ENCODE results near the gene APBA2. TPM values are rescaled to one million over a fixed set of nuclear protein-coding genes. Genes with fewer than 3 reads are reported as not detected.

The APBA2 gene
- total and polyA plus RNA-seq, 7 donors: 0.46 to 10.7 (median 1.5) TPM

DNA sequence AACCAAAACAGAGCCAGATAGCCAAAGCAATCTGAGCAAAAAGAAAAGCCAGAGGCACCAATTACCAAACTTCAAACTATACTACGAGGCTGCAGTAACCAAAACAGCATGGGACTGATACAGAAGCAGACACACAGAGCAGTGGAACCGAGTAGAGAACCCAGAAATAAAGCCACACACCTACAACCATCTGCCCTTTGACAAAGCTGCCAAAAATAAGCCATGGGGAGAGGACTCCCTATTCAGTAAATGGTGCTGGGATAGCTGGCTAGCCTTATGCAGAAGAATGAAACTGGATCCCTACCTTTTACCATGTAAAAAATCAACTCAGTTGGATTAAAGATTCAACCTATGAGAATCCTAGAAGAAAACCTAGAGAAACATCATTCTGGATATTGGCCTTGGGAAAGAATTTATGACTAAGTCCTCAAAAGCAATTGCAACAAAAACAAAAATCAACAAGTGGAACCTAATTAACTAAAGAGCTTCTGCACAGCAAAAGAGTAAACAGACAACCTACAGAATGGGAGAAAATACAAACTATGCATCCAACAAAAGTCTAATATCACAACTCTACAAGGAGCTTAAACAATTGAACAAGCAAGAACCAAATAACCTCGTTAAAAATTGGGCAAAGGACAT is 95.1 kb downstream of the APBA2 start:
- TF ChIP-seq, protein P1, sequence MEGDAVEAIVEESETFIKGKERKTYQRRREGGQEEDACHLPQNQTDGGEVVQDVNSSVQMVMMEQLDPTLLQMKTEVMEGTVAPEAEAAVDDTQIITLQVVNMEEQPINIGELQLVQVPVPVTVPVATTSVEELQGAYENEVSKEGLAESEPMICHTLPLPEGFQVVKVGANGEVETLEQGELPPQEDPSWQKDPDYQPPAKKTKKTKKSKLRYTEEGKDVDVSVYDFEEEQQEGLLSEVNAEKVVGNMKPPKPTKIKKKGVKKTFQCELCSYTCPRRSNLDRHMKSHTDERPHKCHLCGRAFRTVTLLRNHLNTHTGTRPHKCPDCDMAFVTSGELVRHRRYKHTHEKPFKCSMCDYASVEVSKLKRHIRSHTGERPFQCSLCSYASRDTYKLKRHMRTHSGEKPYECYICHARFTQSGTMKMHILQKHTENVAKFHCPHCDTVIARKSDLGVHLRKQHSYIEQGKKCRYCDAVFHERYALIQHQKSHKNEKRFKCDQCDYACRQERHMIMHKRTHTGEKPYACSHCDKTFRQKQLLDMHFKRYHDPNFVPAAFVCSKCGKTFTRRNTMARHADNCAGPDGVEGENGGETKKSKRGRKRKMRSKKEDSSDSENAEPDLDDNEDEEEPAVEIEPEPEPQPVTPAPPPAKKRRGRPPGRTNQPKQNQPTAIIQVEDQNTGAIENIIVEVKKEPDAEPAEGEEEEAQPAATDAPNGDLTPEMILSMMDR (IDR thresholded peaks at IDR 0.05): no peak
- TF ChIP-seq POLR2A (IDR thresholded peaks at IDR 0.05) (no peak), POLR2AphosphoS5 (IDR thresholded peaks at IDR 0.05) (no peak), EP300 (IDR thresholded peaks at IDR 0.05) (no peak)
- H3K9me3 ChIP-seq: no peaks in the 10 kb centered on the region
- no peaks in the 10 kb centered on the region for H3K36me3 ChIP-seq
- intact Hi-C loops (cut with DNase I): no loop called here
- H3K27me3 ChIP-seq: no peaks in the 10 kb centered on the region
- H3K27ac ChIP-seq: no peak overlapping the region
- H3K4me3 ChIP-seq: no peak overlapping the region
- 59 to 79% methylated on average over 3 of the region's 3 CpGs for WGBS, 2 donors
- peaks cover 0 to 6% (median 0%) of the 10 kb centered on the region in 4 donors for H3K4me1 ChIP-seq
- DNase-seq: no peak

DNA sequence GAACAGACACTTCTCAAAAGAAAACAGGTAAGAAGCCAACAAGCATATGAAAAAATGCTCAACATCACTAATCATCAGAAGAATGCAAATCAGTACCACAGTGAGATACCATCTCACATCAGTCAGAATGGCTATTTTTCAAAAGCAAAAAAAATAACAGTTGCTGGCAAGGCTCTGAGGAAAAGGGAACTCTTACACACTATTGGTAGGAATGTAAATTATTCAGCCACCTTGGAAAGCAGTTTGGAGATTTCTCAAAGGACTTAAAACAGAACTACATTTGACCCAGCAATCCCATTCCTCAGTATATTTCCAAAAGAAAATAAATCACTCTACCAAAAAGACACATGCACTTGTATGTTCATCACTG is 95.6 kb downstream of the APBA2 start:
- intact Hi-C loops (cut with DNase I): no loop called here
- Histone ChIP-seq H3K4me3 (no peak overlapping the region), H3K36me3 (no peaks in the 10 kb centered on the region), H3K9me3 (no peaks in the 10 kb centered on the region), H3K27me3 (no peaks in the 10 kb centered on the region), H3K27ac (no peak overlapping the region), H3K4me1 (peaks cover 0 to 6% (median 0%) of the 10 kb centered on the region in 4 donors)
- no peak for DNase-seq
- no peak for TF ChIP-seq EP300 (IDR thresholded peaks at IDR 0.05)
- no peak for TF ChIP-seq POLR2A (IDR thresholded peaks at IDR 0.05)
- TF ChIP-seq POLR2AphosphoS5 (IDR thresholded peaks at IDR 0.05): no peak
- TF ChIP-seq, protein P1 (IDR thresholded peaks at IDR 0.05): no peak

DNA sequence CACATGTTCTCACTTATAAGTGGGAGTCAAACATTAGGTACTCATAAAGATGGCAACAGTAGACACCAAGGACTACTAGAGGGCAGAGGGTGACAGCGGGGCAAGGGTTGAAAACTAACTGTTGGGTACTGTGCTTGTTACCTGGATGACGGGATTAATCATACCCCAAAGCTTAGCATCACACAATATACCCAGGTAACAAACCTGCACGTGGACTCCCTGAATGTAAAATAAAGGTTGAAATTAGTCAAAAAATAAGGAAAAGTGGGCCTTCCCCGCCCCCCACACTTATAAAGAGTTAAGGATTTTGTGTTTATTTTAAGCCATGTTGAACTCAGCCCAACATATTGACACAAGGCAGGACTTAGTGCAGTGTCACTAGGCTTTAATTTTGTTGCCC is 96.1 kb downstream of the APBA2 start:
- DNase-seq: no peak

DNA sequence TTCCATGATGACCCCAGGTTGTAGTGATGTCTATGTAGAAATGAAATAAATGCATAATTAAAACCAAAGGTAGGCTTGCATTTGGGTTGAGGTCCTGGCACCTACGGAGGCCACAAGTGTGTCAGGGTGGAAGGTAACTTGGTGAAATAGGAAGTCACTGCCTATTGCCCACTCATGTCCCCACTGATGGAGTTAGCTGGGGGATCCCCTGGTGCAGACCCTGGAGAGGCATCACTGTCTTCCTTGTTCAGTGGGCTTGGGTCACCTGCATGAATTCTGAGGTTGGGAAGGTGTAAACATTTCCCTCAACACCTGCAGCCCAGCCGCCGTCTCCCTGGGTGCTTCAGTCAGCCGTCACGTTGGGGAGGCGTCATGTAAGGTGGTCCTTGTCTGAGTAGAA is 97.1 kb downstream of the APBA2 start:
- Histone ChIP-seq H3K27me3 (no peaks in the 10 kb centered on the region), H3K27ac (no peak overlapping the region), H3K36me3 (no peaks in the 10 kb centered on the region), H3K9me3 (no peaks in the 10 kb centered on the region), H3K4me3 (no peak overlapping the region), H3K4me1 (no peaks in the 10 kb centered on the region)
- DNase-seq: no peak
- intact Hi-C loops (cut with DNase I): no loop called here
- WGBS, 2 donors: 95 to 97% methylated on average over 6 of the region's 6 CpGs
- TF ChIP-seq POLR2A (IDR thresholded peaks at IDR 0.05): no peak
- no peak for TF ChIP-seq EP300 (IDR thresholded peaks at IDR 0.05)
- TF ChIP-seq, protein P1 (IDR thresholded peaks at IDR 0.05): no peak
- TF ChIP-seq POLR2AphosphoS5 (IDR thresholded peaks at IDR 0.05): no peak

More for the DNA sequence above, 96.1 kb downstream of the APBA2 start:
- TF ChIP-seq POLR2A (IDR thresholded peaks at IDR 0.05): no peak
- TF ChIP-seq EP300 (IDR thresholded peaks at IDR 0.05): no peak
- no peak for TF ChIP-seq POLR2AphosphoS5 (IDR thresholded peaks at IDR 0.05)
- 77 to 91% methylated on average over 4 of the region's 4 CpGs for WGBS, 2 donors
- Histone ChIP-seq H3K9me3 (no peaks in the 10 kb centered on the region), H3K27me3 (no peaks in the 10 kb centered on the region), H3K4me3 (no peak overlapping the region), H3K36me3 (no peaks in the 10 kb centered on the region), H3K27ac (no peak overlapping the region), H3K4me1 (peaks cover 0 to 6% (median 0%) of the 10 kb centered on the region in 4 donors)
- intact Hi-C loops (cut with DNase I): no loop called here

DNA sequence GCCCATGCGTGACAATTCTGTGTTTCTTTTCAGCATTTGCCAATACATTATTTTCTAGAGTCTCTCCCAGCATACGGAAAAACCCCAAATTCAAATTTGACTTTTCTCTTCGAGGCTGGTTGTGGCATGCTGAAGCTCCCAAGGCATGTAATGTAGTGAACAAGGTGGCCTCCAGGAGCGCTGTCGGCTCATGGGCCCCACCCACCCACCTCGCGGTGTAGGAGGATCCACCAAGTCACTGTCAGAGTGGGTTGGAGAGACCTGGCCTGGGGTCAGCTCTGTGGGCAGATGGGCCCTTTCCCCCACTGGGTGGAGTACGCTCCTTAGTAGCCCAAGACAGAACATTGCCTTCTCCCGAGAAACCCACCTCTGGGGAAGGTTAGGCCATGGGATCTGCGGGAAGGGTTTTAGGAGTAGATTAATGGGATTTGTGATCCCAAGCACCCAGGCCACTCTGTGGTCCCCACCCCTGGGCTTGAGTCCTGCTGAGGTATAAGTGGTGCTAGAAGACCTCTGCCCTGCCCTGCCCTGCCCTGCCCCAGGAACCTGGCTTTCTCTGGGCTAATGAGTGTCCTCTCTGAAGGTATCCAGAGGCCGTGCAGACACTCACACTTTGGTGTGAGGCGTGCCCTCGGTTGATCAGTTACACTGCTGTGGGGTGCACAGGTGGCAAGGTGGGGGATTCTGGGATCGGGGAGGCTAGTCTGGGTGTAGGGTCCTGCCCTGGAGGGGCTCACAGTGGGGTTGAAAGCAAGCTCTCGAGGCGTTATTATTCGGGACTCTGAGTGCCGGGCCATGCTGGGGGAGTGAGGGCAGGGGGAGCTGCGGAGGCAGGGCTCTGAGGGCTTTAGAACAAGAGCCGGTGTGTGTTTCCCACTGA is 97.9 kb downstream of the APBA2 start:
- 90 to 93% methylated on average over 20 of the region's 20 CpGs for WGBS, 2 donors
- Histone ChIP-seq H3K36me3 (no peaks in the 10 kb centered on the region), H3K9me3 (no peaks in the 10 kb centered on the region), H3K4me3 (no peak overlapping the region), H3K4me1 (no peaks in the 10 kb centered on the region), H3K27ac (no peak overlapping the region), H3K27me3 (no peaks in the 10 kb centered on the region)
- no peak for TF ChIP-seq POLR2AphosphoS5 (IDR thresholded peaks at IDR 0.05)
- TF ChIP-seq, protein P1 (IDR thresholded peaks at IDR 0.05): no peak
- no peak for TF ChIP-seq POLR2A (IDR thresholded peaks at IDR 0.05)
- no peak for TF ChIP-seq EP300 (IDR thresholded peaks at IDR 0.05)
- intact Hi-C loops (cut with DNase I): no loop called here
- no peak for DNase-seq

Measured in sigmoid colon (tissue), 7 donors.